ENCODE results near the gene ARID1B.

The ARID1B gene

DNA sequence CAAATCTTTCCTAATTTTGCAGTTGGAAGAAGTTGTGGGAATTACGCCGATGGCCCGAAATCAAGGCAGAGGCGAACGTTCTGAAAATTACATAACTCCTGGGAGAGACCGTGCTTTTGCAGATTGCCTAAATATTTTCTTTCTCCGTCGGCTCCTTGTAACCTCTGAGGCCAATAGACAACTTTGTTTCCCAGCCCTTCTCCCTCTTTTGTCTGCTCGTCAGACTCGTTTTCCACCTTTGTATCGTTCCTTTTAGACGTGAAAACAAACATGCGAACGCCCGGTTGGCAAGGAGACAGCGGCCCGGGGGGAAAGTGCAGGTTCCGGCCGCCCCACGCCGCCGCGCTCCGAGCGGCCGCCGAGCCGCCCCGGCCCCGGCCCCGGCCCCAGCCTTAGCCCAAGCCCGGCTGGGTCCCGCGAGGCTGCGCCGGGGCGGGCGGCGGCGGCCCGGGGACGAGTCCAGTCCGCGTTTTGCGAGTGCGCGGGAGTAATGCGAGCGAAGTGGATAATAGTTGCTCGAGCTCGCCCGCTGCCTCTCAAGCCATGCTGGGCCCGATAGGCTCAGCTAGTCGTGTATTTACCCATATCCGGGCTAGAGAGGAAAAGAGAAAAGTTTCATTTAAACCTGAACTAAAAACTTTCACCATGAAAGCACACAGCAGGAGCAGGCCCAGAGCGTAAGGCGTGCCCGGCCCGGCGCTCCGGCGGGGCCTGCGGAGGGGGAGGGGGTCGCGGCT lies at the start of gene ARID1B:
TSS of gene ARID1B (plus strand) at position 539 of the 737 bp plus-strand sequence. CDS start 303 bp downstream, outside the sequence.
- DNase-seq, result peak; percentile 79

DNA sequence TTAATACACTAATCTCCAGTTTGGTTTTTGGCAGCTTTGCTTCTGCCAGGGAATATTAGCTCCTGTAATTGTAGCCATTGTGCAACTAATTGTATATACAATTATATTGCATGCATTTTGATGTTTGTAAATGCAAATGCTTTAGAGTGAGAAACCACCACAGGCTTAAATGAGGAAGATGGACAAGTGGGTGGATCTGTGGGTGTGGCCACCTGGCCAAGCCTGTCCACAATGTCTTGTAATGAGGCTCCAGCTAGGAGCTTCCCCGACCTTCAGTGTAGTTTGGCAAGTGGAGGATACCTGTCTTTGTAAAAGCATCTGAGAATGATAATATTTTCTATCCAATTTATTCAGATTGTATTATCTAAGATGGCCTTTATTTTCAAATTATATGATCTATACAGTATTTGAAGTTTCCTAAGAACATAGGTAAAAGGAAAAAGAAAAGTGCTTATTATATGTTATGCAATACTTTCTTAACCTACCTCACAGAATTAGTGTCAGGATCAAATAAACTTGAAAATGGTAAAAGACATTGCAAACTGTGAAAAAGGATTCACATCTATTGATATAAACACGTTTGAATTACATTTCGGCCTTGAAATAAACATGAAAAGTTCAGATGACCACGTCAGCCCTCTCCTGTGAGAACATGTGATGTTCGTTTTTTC lies 49.3 kb upstream of the ARID1B start:
- no peak for DNase-seq

DNA sequence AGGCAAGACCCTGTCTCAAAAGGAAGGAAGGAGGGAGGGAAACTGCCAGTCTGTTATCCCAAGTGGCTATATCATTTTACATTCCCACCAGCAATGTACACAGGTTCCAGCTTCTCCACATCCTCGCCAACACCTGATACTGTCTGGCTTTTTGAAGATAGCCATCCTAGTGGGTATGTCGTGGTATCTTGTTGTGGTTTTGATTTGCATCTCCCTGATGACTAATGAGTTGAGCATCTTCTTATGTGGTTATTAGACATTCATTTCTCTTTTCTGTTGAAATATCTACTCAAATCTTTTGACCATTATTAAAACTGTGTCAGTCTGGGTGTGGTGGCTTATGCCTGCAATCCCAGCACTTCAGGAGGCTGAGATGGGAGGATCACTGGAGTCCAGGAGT lies 47.9 kb upstream of the ARID1B start:
- no peak for DNase-seq

DNA sequence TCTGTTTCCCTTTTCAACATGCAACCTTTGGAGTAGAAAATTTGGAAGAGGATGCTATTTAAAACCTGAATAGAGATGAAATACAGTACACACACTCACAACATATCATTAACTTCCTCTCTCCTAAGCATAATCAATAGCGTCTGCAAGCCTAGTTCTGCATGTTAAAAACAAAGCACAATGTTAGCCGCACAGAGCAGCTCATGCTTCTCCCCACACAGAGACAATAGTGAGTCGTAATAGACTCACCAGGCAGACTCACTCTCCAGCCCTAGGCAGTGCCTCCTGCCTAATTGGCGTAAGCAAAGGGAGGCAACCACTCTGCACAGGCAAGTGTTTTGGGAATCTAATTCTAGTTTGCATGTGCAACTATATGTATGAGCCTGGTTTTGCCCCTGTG lies 45.8 kb upstream of the ARID1B start:
- DNase-seq, result peak; percentile 80

DNA sequence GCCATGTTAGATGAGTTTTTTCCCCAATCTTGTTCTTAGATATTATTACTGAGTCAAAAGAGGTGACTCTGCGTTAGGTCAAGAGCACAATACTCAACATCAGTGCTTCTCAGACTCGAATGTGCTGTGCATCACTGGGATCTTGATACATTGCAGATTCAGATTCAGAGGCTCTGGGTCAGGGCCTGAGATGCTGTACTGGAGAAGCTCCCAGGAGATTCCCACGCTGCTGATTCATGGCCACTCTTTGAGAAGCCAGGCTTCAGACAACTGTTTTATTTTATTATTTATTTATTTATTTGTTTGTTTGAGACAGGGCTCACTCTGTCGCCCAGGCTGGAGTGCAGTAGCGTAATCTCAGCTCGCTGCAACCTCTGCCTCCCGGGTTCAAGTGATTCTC lies 41.4 kb upstream of the ARID1B start:
- no peak for DNase-seq

DNA sequence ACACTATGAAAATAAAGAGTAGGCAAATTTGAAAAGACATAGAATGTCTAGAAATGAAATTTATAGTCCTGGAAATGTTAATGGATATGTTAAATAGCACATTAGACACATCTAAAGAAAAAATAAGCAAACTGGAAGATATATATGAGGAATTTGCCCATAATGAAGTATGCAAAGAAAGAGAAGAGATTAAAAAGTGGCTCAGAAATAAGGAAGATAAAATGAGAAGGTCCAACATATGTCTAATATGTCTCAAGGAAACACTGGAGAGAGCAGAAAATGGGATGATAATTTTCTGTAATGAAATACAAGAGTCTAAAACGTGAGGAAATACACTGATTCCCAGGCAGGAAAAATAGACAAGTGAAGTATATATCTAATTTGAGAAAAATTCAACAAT lies 36.6 kb upstream of the ARID1B start:
- DNase-seq, result no peak

DNA sequence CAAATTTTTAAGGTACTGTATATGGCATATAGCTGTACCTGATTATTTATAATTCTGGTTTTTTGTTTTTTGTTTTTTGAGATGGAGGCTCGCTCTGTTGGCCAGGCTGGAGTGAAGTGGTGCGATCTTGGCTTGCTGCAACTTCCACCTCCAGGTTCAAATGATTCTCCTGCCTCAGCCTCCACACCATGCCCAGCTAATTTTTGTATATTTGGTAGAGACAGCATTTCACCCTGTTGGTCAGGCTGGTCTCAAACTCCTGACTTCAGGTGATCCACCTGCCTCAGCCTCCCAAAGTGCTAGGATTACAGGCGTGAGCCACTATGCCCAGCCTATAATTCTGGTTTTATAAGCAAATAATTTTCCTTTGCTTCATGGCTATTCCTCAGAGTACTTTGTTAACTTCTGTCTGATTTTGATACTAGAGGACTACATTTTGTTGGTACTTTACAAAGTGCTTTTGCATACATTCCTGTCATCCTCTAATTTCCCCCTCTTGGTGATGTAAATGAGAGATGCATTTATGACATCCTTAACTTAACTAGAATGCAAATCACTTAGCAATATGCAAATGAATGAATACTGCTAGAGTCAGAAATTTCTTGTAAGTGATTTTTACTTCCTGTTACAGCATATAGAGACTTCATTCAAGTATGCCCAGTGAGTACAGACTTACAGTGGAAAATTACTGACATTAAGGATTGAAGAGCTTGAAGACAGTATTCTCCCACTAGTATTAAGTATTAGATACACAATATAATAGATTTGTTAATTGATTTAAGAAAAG lies 35.7 kb upstream of the ARID1B start:
- no peak for DNase-seq

DNA sequence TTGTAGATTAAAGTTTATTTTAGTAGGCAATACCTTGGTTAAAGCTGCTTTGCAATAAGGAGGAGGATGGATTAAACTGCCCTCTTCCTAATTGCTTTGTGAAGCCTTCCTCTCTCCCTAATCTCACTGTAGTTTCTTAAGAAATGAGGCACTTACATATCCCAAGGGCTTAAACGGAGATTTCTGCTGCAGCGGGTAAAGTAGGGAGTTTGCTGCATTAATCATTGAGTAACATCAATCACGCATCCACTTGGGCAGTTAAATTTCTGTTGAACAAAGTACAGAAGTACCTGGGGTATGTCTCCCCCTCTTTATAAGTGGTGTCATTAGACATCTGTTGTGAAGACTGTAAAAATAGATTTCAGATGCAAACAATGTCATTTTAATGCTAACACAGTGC lies 29.5 kb upstream of the ARID1B start:
- DNase-seq, result no peak

DNA sequence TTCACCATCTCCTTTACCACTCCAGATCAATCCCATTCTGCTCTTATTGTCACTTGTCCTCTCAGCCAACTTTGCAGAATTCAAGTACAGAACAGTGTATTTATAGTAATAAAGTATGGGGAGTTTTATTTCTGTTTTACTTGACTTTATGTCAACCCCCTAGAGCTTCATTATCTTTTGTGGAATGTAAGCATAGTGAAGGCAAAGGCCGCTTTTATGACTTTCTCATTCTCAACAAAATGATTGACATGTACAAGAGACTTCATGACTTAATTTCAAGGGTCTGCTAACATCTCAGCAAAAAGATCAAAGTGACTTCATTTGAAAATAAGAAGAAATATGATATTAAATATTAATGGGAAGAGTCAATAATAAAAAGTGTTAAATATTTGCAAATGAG lies 28.7 kb upstream of the ARID1B start:
- DNase-seq, result no peak

DNA sequence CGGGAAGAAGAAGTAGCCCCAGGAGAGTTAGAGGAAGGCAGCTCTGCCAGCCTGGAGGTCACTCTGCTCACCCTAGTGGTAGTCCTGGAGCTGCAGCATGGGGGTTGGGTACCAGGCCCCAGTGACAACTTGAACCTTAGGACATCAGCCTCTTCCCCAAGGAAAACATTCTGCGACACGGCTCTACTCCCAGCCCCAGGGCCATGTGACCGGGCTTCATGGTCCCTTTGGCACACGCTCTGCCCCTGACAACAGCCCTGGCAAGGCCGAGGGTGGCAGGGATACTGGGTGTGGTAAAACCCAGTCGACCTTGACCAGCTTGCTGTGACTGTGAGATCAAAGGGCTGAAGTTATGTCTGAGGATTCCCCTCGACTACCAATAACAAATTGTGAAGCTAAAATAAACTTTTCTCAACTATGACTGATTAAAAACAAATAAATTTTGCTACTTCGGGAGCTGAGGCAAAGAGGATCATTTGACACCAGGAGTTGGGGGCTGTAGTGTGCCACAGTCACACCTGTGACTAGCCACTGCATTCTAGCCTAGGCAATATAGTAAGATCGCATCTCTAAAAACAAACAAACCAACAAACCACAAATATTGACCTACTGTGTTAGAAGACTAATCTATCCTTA lies 24.4 kb upstream of the ARID1B start:
- DNase-seq, result no peak

DNA sequence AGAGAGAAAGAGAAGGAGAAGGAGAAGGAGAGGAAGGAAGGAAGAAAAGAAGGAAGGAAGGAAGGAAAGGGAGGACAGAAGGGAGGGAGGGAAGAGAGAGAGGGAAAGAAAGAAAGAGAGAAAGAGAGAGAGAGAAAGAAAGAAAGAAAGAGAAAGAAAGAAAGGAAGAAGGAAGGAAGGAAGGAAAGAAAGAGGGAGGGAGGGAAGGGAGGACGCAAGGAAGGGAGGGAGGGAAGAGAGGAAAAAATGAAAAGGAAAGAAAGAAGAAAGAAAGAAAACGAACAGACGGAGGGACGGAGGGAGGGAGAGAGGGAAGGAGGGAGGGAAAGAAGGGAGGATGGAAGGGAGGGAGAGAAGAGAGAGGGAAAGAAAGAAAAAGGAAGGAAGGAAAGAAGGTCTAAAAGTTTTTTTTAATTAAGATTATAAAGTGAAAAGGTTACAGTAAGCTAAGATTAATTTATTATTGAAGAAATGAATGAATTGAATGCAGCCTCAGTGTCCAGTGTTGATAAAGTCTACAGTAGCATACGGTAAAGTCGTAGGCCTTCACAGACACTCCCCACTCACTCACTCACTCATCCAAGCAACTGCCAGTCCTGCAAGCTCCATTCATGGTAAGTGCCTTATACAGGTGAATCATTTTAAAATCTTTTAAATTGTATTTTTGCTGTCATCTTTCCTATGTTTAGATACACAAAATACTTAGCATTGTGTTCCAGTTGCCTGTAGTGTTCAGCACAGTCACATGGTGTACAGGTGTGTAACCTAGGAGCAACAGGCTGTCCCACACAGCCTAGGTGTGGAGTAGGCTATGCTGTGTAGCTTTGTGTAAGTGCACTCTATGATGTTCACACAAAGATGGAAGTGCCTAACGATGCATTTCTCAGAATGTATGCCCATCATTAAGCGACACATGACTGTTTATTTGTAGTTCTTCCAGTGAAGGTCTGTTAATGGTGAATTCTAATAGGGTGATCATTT lies 20.3 kb upstream of the ARID1B start:
- no peak for DNase-seq

DNA sequence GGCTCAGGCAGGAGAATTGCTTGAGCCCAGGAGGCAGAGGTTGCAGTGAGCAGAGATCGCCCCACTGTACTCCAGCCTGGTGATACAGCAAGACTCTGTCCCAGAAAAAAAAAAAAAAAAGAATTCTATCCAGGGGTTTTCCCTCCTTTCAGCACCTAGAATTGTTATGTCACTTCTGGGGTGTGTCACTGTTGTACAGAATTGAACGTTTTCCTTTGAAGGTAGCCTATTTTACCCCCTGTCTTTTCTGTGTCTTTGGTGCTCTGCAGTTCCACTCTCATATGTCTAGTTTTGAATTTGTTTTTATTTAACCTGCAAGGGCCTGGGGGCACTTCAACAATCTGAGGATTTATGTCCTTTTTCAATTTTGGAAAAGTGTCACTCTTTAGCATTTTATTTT lies 19.3 kb upstream of the ARID1B start:
- no peak for DNase-seq

DNA sequence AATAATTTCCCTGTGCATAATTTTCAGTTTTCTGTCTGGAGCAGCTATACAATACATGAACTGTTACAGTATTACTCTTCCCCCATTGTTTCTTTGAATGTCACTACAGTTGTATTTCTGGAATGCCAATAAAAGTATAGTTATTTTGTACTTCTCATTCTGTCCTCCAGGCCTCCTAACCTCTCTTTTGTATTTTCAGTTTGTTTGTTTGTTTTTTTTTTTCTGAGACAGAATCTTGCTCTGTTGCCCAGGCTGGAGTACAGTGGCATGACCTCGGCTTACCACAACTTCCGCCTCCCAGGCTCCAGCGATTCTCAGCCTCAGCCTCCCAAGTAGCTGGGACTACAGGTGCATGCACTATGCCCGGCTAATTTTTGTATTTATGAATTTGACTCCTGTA lies 16.8 kb upstream of the ARID1B start:
- no peak for DNase-seq

DNA sequence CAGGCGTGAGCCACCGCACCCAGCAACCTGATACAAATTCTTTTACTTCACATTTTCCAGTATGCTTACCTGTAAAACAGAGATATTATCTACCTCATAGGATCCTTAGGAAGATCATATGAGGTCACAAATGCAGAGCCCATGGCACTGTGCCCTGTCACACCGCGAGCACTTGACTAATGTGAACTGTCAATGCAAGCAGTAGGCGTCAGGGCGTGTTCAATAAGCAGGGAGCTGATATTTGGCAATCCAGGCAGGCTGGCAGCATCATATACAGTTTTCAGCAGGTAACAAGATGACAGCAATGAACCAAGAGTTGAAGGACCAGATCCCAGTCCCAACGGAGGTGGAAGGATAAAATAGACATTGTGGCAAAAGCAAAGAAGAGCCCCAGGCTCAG lies 14.6 kb upstream of the ARID1B start:
- DNase-seq, result no peak

DNA sequence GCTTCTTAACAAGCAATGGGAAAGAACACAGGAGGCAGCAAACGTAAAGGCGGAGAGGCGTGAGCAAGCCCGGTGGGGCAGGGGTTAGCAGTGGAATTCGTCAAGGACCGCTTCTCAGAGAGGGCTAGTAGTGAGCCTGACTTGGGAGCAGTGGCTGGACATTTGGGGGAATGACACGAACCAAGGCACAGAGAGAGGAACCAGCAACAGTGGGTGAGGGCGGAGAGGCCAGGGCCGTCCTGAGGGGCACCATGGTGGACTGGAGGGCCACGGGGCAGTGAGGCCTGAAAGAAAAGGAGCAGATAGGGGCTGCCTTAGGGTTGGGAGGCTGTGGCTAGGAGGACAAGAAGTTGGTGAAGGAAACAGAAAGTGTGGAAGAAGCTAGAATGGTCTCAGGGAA lies 12.1 kb upstream of the ARID1B start:
- no peak for DNase-seq

DNA sequence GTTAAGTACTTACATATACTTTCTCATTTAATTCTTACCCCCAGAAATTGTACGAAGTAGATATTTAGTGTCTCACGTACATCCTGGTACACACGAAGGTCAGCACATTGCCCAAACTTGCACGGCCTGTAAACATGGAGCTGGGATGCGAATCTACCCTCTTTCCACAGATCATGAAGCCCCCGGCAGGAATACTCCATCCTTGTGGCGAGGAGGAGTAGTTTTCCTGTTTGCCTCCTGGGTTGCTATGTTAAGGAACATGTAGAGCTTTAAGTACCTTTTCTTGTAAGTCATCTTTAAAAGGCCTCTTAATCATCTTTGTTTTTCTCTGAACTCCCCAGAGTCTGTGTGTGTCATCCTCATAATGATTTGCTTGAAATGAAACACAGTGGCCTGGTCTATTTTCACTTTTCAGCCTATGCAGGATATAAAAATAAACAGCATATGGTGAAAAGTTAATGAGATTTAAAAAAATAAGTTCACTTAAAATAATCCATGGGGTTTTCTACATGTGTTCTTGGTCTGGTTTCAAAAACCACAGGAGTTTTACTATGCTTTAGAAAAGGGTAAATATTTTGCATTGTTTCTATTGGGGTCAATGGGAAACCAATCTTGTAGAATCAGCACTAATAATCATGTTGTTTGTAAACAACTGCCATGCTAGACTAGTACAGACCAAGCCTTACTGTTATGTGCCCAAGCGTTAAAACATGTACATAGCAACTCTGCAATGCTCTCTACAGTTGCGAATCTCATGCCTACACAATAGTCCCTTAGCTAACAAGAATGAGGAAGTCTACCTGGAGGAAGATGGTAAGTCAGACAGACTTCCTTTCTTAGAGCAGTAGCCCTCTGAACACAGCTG lies 9.3 kb upstream of the ARID1B start:
- no peak for DNase-seq

DNA sequence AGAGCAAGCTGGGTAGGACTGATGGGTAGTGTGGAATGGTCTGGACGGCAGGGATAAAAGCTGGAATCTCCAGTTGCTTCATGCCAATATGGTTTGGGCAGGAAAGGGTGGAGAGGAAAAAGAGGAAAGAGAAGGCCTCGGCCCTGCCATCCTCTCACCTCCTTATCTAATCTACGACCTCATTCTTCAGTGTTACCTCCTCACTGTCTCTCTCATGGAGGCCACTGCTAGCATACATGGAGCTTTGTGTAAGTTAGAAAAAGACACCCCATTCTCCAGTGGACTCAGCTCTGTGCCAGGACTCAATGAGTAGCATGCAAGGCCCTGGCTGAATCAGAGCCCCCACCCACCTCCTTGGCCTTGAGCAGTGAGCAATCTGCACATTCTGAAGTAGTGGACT lies 6.1 kb upstream of the ARID1B start:
- DNase-seq, result no peak

DNA sequence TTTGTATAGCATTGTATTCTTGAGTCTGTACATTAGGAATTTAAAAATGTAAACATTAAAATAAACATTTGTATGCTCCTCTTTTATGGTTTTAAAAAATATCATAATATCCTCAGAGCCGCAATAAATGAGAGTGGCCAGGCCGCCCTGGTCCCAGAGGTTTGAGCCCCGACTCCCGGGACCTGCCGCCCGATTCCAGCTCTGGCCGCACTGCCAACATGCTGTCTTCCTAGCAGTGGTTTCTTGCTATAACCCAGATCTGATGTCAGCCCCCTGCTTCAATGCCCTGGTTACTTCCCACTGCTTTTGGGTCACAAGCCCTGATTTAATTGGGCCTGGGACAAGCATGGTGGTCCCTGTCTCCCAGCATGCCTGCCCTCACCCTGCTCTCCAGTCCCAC lies 5.4 kb upstream of the ARID1B start:
- DNase-seq, result no peak

DNA sequence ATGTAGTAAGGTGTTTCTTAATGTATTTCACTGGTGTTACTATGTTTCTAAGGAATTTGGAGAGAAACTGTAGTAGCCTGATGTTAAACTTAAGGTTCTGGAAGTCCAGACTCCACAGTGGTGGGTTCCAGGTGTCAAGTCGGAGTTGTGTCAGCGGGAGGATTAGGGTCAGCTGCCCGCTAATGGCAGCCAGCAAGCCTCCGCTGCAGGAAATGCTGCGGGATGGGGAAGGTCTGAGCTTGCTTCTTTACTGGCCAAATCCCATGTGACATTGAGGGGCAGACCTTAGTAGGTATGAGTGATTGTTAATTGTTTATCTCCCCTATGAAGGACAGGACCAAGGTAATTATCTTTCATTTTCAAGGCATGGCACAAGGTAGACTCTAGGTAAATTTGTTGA lies 3.7 kb upstream of the ARID1B start:
- DNase-seq, result no peak

DNA sequence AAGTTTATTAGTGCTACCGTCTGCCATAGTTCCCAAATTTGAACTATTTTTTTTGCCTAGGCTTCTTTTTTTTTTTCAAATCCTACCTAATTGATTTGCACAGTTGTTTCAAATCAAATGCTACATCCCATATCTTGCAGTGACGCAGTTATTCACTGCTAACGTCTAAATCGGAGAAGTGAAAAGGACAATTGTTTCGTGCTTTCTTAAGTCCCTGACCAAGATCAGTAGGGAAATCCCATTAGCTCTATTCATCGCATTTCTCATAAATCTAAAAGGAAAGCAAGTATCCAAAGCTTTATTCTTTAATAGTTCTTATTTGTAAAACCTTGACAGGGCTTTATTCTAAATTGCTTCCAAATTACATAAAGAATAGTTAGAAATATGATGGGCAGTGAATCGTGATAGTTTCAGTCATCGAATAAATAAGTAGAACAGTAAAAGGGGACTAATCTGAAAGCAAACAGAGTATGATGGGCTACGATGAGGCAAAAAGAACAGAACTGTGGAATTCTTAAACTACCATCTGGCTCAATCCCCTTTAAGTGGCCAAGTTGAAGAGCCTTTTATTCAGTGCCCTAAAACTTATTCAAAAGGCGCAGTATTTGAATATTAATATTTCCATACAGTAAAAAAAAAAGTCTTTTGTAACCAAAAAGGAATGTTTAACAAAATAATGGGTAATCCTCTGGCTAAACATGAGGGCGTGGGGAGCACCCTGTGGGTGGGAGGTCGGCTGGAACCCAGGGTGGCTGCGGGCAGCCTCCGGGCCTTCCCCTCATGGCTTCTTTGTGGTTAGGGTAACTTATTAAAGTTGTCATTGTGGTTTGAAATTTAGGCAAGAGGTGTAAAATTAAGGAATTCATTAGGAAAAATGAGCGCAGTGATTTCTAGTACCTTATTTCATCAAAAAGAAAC lies 3.0 kb upstream of the ARID1B start:
- DNase-seq, result no peak
